ENCODE data around the gene ZNF133.

- TF ChIP-seq POLR2A (IDR thresholded peaks at IDR 0.05) (no peak), CTCF (IDR thresholded peaks at IDR 0.05) (no peak)
Observed at GRCh38 chr20:18307301-18307700, 19.0 kb downstream of the ZNF133 start.

Data from heart left ventricle (tissue), 13 donors.